IMR-90 (cell line): ENCODE measurements around the gene BTLA. TPM values are rescaled to one million over a fixed set of nuclear protein-coding genes. Genes with fewer than 3 reads are reported as not detected.

Source experiments
- ATAC-seq: fragments of 200-7000 bp; cut with Tn5 transposase; 2 replicates; pipeline ENCODE4 v1.9.1; 2020; ENCODE audit warnings: low read depth, mild to moderate bottlenecking, moderate library complexity
- BruUV-seq: library from RNA; stranded (reverse); fragments of 400-500 nt; replicated peaks from 2 replicates; lab custom pipeline; 2021; lab: Mats Ljungman, UMichigan
- CTCF ChIA-PET: fragments of 300-600 bp; formaldehyde crosslinking; extraction: SDS; loops from one replicate; lab custom pipeline; 2021; ENCODE audit warnings: antibody characterized with exemption; lab: Yijun Ruan, JAX
- POLR2A ChIA-PET: fragments of 300-600 bp; sonication (Branson Sonifier 250); formaldehyde crosslinking; loops from one replicate; lab custom pipeline; 2022; ENCODE audit warnings: antibody characterized with exemption; ENCODE audit not compliant: unreplicated experiment; lab: Charles Lee
- DNase-seq: peaks from one replicate; pipeline ENCODE4 v3.0.0; 2013
- H2AFZ ChIP-seq: replicated peaks from 2 replicates; pipeline ENCODE3; 2013; ENCODE audit warnings: low read length, mild to moderate bottlenecking; ENCODE audit not compliant: poor library complexity
- H2AK5ac ChIP-seq: 2 replicates; pipeline ENCODE4 v1.6.1; 2013; ENCODE audit warnings: low read depth, low read length, inconsistent platforms
- H2AK9ac ChIP-seq: replicated peaks from 2 replicates; pipeline ENCODE3; 2013; ENCODE audit warnings: mild to moderate bottlenecking, low read depth, low read length, moderate library complexity; ENCODE audit not compliant: poor library complexity
- H2BK120ac ChIP-seq: 2 replicates; pipeline ENCODE4 v1.6.1; 2013; ENCODE audit warnings: low read depth, low read length, inconsistent platforms
- H2BK15ac ChIP-seq: 3 replicates; pipeline ENCODE4 v1.6.1; 2013; ENCODE audit warnings: low read depth, low read length, inconsistent platforms
- H2BK20ac ChIP-seq: 2 replicates; pipeline ENCODE4 v1.6.1; 2013; ENCODE audit warnings: low read depth, mild to moderate bottlenecking, inconsistent platforms, low read length, moderate library complexity
- H2BK5ac ChIP-seq: 2 replicates; pipeline ENCODE4 v1.6.1; 2013; ENCODE audit warnings: mild to moderate bottlenecking, low read depth, low read length, inconsistent platforms; ENCODE audit not compliant: poor library complexity, severe bottlenecking
- H3K14ac ChIP-seq: replicated peaks from 2 replicates; pipeline ENCODE4 v1.6.1; 2013; ENCODE audit warnings: low read depth, low read length, inconsistent platforms
- H3K18ac ChIP-seq: 2 replicates; pipeline ENCODE4 v1.6.1; 2013; ENCODE audit warnings: low read depth, low read length, control low read depth
- H3K23ac ChIP-seq: 2 replicates; pipeline ENCODE4 v1.6.1; 2013; ENCODE audit warnings: low read depth, low read length, inconsistent platforms
- H3K27ac ChIP-seq: 2 replicates; pipeline ENCODE4 v1.5.1; 2013; ENCODE audit warnings: mild to moderate bottlenecking, control low read depth, low read length; ENCODE audit not compliant: insufficient read depth
- H3K27me3 ChIP-seq: 2 replicates; pipeline ENCODE4 v1.6.1; 2013; ENCODE audit warnings: low read length; ENCODE audit not compliant: control insufficient read depth, insufficient read depth
- H3K36me3 ChIP-seq: 2 replicates; pipeline ENCODE4 v1.6.1; 2013; ENCODE audit warnings: low read length, mixed read lengths; ENCODE audit not compliant: control insufficient read depth, insufficient read depth
- H3K4ac ChIP-seq: 2 replicates; pipeline ENCODE4 v1.6.1; 2013; ENCODE audit warnings: low read depth, low read length, inconsistent platforms
- H3K4me1 ChIP-seq: 2 replicates; pipeline ENCODE4 v1.6.1; 2013; ENCODE audit warnings: low read length, mixed read lengths; ENCODE audit not compliant: control insufficient read depth, insufficient read depth
- H3K4me2 ChIP-seq: 2 replicates; pipeline ENCODE4 v1.6.1; 2013; ENCODE audit warnings: low read depth, mild to moderate bottlenecking, control low read depth, low read length, moderate library complexity
- H3K4me3 ChIP-seq: 2 replicates; pipeline ENCODE4 v1.5.1; 2013; ENCODE audit warnings: low read depth, mild to moderate bottlenecking, control low read depth, low read length, moderate library complexity; ENCODE audit not compliant: insufficient read depth
- H3K56ac ChIP-seq: 2 replicates; pipeline ENCODE4 v1.6.1; 2013; ENCODE audit warnings: low read length, inconsistent platforms; ENCODE audit not compliant: insufficient read depth; ENCODE audit errors: extremely low read depth
- H3K79me1 ChIP-seq, 2 experiments: 2 replicates each; pipeline ENCODE4 v1.6.1; 2013; ENCODE audit warnings: low read length in 2 of 2, inconsistent platforms in 1 of 2, low read depth in 1 of 2
- H3K9ac ChIP-seq: 2 replicates; pipeline ENCODE4 v1.6.1; 2013; ENCODE audit warnings: low read depth, low read length, control low read depth
- H3K9me1 ChIP-seq: 2 replicates; pipeline ENCODE4 v1.6.1; 2013; ENCODE audit warnings: low read length, inconsistent platforms; ENCODE audit not compliant: insufficient read depth
- H3K9me3 ChIP-seq: 2 replicates; pipeline ENCODE4 v1.6.1; 2013; ENCODE audit warnings: low read length; ENCODE audit not compliant: control insufficient read depth, insufficient read depth
- H4K20me1 ChIP-seq: 2 replicates; pipeline ENCODE4 v1.6.1; 2013; ENCODE audit warnings: low read length, inconsistent platforms; ENCODE audit not compliant: insufficient read depth
- H4K5ac ChIP-seq: 2 replicates; pipeline ENCODE4 v1.6.1; 2013; ENCODE audit warnings: mild to moderate bottlenecking, low read depth, low read length, control low read depth
- H4K8ac ChIP-seq, 2 experiments: 2 replicates each; pipeline ENCODE4 v1.6.1; 2013; ENCODE audit warnings: low read depth in 2 of 2, low read length in 2 of 2, control low read depth in 1 of 2, inconsistent platforms in 1 of 2
- H4K91ac ChIP-seq: 2 replicates; pipeline ENCODE4 v1.6.1; 2013; ENCODE audit warnings: low read depth, low read length, inconsistent platforms; ENCODE audit not compliant: insufficient read depth
- BHLHE40 ChIP-seq: fragments of 150-350 bp; IDR thresholded peaks from 2 replicates; pipeline ENCODE4 v1.6.1; 2016; ENCODE audit warnings: mild to moderate bottlenecking, low read depth, low read length
- CEBPB ChIP-seq: IDR thresholded peaks from 2 replicates; pipeline ENCODE4 v1.6.1; 2012; ENCODE audit warnings: low read depth, low read length, improper control_type of control experiment
- CTCF ChIP-seq: conservative IDR thresholded peaks from 2 replicates; pipeline ENCODE4 v1.5.1; 2012; ENCODE audit warnings: mild to moderate bottlenecking, low read depth, low read length, improper control_type of control experiment
- FOS ChIP-seq: fragments of 150-350 bp; IDR thresholded peaks from 2 replicates; pipeline ENCODE4 v1.6.1; 2016; ENCODE audit warnings: low read depth, low read length
- MAZ ChIP-seq: IDR thresholded peaks from 2 replicates; pipeline ENCODE4 v1.6.1; 2012; ENCODE audit warnings: low read depth, mild to moderate bottlenecking, low read length, improper control_type of control experiment, moderate library complexity, borderline replicate concordance
- MXI1 ChIP-seq: IDR thresholded peaks from 2 replicates; pipeline ENCODE4 v1.6.1; 2012; ENCODE audit warnings: low read depth, mild to moderate bottlenecking, low read length, moderate library complexity, borderline replicate concordance
- NFE2L2 ChIP-seq: fragments of 150-350 bp; IDR thresholded peaks from 2 replicates; pipeline ENCODE4 v1.6.1; 2016; ENCODE audit warnings: low read depth, mild to moderate bottlenecking, low read length
- POLR2A ChIP-seq: IDR thresholded peaks from 2 replicates; pipeline ENCODE4 v1.6.1; 2012; ENCODE audit warnings: mild to moderate bottlenecking, low read depth, low read length
- RAD21 ChIP-seq: IDR thresholded peaks from 2 replicates; pipeline ENCODE4 v1.6.1; 2012; ENCODE audit warnings: low read length, improper control_type of control experiment
- RCOR1 ChIP-seq: IDR thresholded peaks from 2 replicates; pipeline ENCODE4 v1.6.1; 2012; ENCODE audit warnings: mild to moderate bottlenecking, low read length, improper control_type of control experiment; ENCODE audit not compliant: insufficient replicate concordance
- RFX5 ChIP-seq: IDR thresholded peaks from 2 replicates; pipeline ENCODE4 v1.8.0; 2012; ENCODE audit warnings: low read depth, mild to moderate bottlenecking, low read length, moderate library complexity
- SMC3 ChIP-seq: fragments of 150-350 bp; IDR thresholded peaks from 2 replicates; pipeline ENCODE4 v1.6.1; 2016; ENCODE audit warnings: low read depth, mild to moderate bottlenecking, antibody characterized with exemption, low read length, moderate library complexity
- USF2 ChIP-seq: fragments of 150-350 bp; IDR thresholded peaks from 2 replicates; pipeline ENCODE4 v1.6.1; 2017; ENCODE audit warnings: mild to moderate bottlenecking, antibody characterized with exemption, low read length, low read depth
- WGBS, 2 experiments: methylation state at CpG; one replicate each; pipeline versions ENCODE4 v1.1.5 to v1.1.7; 2013; ENCODE audit warnings: missing lambda C conversion rate in 2 of 2; ENCODE audit not compliant: insufficient read length in 1 of 2; ENCODE audit errors: extremely low coverage in 2 of 2; 5-methylcytosine and 5-hydroxymethylcytosine counted together
- dilution Hi-C: fragments of 300-500 bp; cut with HindIII; formaldehyde crosslinking; loops from one replicate; pipeline ENCODE4 v1.14.3; 2018; ENCODE audit warnings: low sequenced_read_pairs; ENCODE audit not compliant: unreplicated experiment
- in situ Hi-C: fragments of 300-500 bp; cut with MboI; formaldehyde crosslinking; loops from 3 replicates; pipeline ENCODE4 v1.14.3; 2019; ENCODE audit warnings: low sequenced_read_pairs, inconsistent platforms, mixed read lengths
- intact Hi-C: fragments of 100-400 bp; cut with micrococcal nuclease; formaldehyde crosslinking; loops from 2 replicates; pipeline ENCODE4 v1.10.0; 2022
- polyA plus RNA-seq, 3 experiments: library from polyadenylated mRNA; depleted of rRNA; stranded (reverse); fragments of >200 nt; gene quantifications; 2 replicates each; pipeline ENCODE4 v1.2.3, GENCODE V29; 2012; ENCODE audit warnings: low replicate concordance in 1 of 3
- total RNA-seq: library from RNA; depleted of rRNA; stranded (reverse); fragments of >200 nt; gene quantifications from 2 replicates; pipeline ENCODE4 v1.2.3, GENCODE V29; 2012

BTLA gene
- total and polyA plus RNA-seq, 2 of the 4 experiments (the other 2 are of a cell fraction) = not detected

GRCh38 chr3:112519424-112520001, 20.2 kb upstream of the BTLA start:
- dilution Hi-C loops = loop anchor here (25.0 kb wide), 1 partner anchor 207 kb away; no protein-coding TSS in a partner anchor
- no TSS peak for BruUV-seq

More at GRCh38 chr3:112519424-112520001, 20.2 kb upstream of the BTLA start:
- Histone ChIP-seq H4K5ac (no peak overlapping the region), H3K18ac (no peak overlapping the region), H2BK120ac (no peak overlapping the region), H3K4me1 (no peaks in the 10 kb centered on the region), H3K9me3 (no peaks in the 10 kb centered on the region), H2BK20ac (no peak overlapping the region), H3K9ac (no peak overlapping the region), H2AFZ (no peak overlapping the region), H2AK9ac (no peak overlapping the region), H3K23ac (no peak overlapping the region), H3K4me3 (no peak overlapping the region), H2BK15ac (no peak overlapping the region), H3K4ac (no peak overlapping the region), H3K27me3 (no peaks in the 10 kb centered on the region), H2AK5ac (no peak overlapping the region), H4K91ac (no peak overlapping the region), H3K36me3 (no peaks in the 10 kb centered on the region), H3K56ac (no peak overlapping the region), H3K27ac (no peak overlapping the region), H4K8ac (no peak overlapping the region), H3K14ac (no peak overlapping the region), H3K79me1 (no peaks in the 10 kb centered on the region), H3K9me1 (no peaks in the 10 kb centered on the region), H3K4me2 (no peak overlapping the region), H2BK5ac (no peak overlapping the region), H4K20me1 (no peaks in the 10 kb centered on the region)
- intact Hi-C loops (loop anchor here (1.0 to 5.0 kb wide), 5 partner anchors 77 to 407 kb away; no protein-coding TSS in a partner anchor), in situ Hi-C loops (loop anchor here (5.0 to 25.0 kb wide), 3 partner anchors 187 to 382 kb away; partner anchors contain the start of genes CD200, GCSAM and SLC9C1)
- peak; percentile 98 for ATAC-seq
- peak; percentile 84 for TF ChIP-seq CTCF
- TF ChIP-seq RAD21 = peak; percentile 84
- no peak for TF ChIP-seq NFE2L2
- TF ChIP-seq POLR2A = no peak
- TF ChIP-seq MAZ = no peak
- no peak for TF ChIP-seq RFX5
- TF ChIP-seq SMC3 = peak; percentile 94
- no peak for TF ChIP-seq FOS
- TF ChIP-seq USF2 = no peak
- TF ChIP-seq MXI1 = no peak
- TF ChIP-seq CEBPB = no peak
- no peak for TF ChIP-seq BHLHE40
- TF ChIP-seq RCOR1 = no peak
- ChIA-PET CTCF (interaction anchor here (0.6 to 1.6 kb wide), 6 partner anchors 193 to 225 kb away, joined by 3 to 10 read pairs (median 3); partner anchors contain the start of gene SLC9C1), POLR2A (no interaction called here)
- no CpG with 5 or more reads among the region's 2 CpGs for WGBS, 2 experiments
- DNase-seq = peak; percentile 78
